GM23338 (cell line): ENCODE measurements around the gene TBC1D30. TPM values are rescaled to one million over a fixed set of nuclear protein-coding genes. Genes with fewer than 3 reads are reported as not detected.

Experiments
- ATAC-seq: fragments of 200-7000 bp; cut with Tn5 transposase; 3 replicates; pipeline ENCODE4 v1.9.1; 2020
- DNase-seq: peaks from one replicate; pipeline ENCODE4 v3.0.0-alpha.2; 2015; ENCODE audit warnings: low spot score
- H2AFZ ChIP-seq: fragments of 200-600 bp; sonication (generic); 2 replicates; pipeline ENCODE4 v1.8.0; 2016; ENCODE audit warnings: antibody characterized with exemption, mild to moderate bottlenecking, moderate library complexity
- H3F3A ChIP-seq: fragments of 200-600 bp; sonication (generic); replicated peaks from 2 replicates; pipeline ENCODE4 v1.8.0; 2017; ENCODE audit warnings: antibody characterized with exemption, mixed run types, low read depth
- H3K27ac ChIP-seq: fragments of 200-600 bp; sonication (generic); 2 replicates; pipeline ENCODE4 v1.6.1; 2016; ENCODE audit warnings: low read depth
- H3K27me3 ChIP-seq: fragments of 200-600 bp; sonication (generic); 2 replicates; pipeline ENCODE4 v1.8.0; 2016; ENCODE audit warnings: mild to moderate bottlenecking, mixed run types, moderate library complexity; ENCODE audit not compliant: insufficient read depth
- H3K36me3 ChIP-seq: fragments of 200-600 bp; sonication (generic); 2 replicates; pipeline ENCODE4 v1.8.0; 2016; ENCODE audit warnings: mild to moderate bottlenecking; ENCODE audit not compliant: insufficient read depth
- H3K4me1 ChIP-seq: fragments of 200-600 bp; sonication (generic); 2 replicates; pipeline ENCODE4 v1.8.0; 2016; ENCODE audit warnings: mild to moderate bottlenecking, moderate library complexity; ENCODE audit not compliant: insufficient read depth
- H3K4me2 ChIP-seq: fragments of 200-600 bp; sonication (generic); 2 replicates; pipeline ENCODE4 v1.7.1; 2017; ENCODE audit warnings: mixed run types
- H3K4me3 ChIP-seq: fragments of 200-600 bp; sonication (generic); 2 replicates; pipeline ENCODE4 v1.6.1; 2016; ENCODE audit warnings: mixed run types
- H3K79me2 ChIP-seq: fragments of 200-600 bp; sonication (generic); replicated peaks from 2 replicates; pipeline ENCODE4 v1.8.0; 2017; ENCODE audit warnings: mild to moderate bottlenecking; ENCODE audit not compliant: insufficient read depth
- H3K9me2 ChIP-seq: fragments of 200-600 bp; sonication (generic); 2 replicates; pipeline ENCODE4 v1.8.0; 2017; ENCODE audit not compliant: insufficient read depth
- H4K20me1 ChIP-seq: fragments of 200-600 bp; sonication (generic); replicated peaks from 2 replicates; pipeline ENCODE4 v1.8.0; 2017; ENCODE audit warnings: mild to moderate bottlenecking; ENCODE audit not compliant: insufficient read depth
- H3K27ac Mint-ChIP-seq: 2 replicates; pipeline ENCODE4 v1.8.0; 2020; ENCODE audit warnings: inconsistent platforms, mild to moderate bottlenecking, moderate library complexity, mixed read lengths
- H3K27me3 Mint-ChIP-seq: 3 replicates; pipeline ENCODE4 v1.8.0; 2022; ENCODE audit warnings: low read depth, mild to moderate bottlenecking, moderate library complexity, mixed read lengths, inconsistent platforms; ENCODE audit not compliant: insufficient read depth, poor library complexity
- H3K36me3 Mint-ChIP-seq: 3 replicates; pipeline ENCODE4 v1.8.0; 2021; ENCODE audit warnings: low read depth, mild to moderate bottlenecking, inconsistent platforms, moderate library complexity, mixed read lengths
- H3K4me1 Mint-ChIP-seq: 3 replicates; pipeline ENCODE4 v1.8.0; 2020; ENCODE audit warnings: mild to moderate bottlenecking, inconsistent platforms, mixed read lengths
- H3K4me3 Mint-ChIP-seq: 3 replicates; pipeline ENCODE4 v1.8.0; 2021; ENCODE audit warnings: moderate library complexity, mild to moderate bottlenecking, inconsistent platforms, mixed read lengths
- H3K9me3 Mint-ChIP-seq: 3 replicates; pipeline ENCODE4 v1.8.0; 2020; ENCODE audit warnings: moderate library complexity, mild to moderate bottlenecking, inconsistent platforms, mixed read lengths
- CREB1 ChIP-seq: fragments of 250-450 bp; sonication (Bioruptor Pico); IDR thresholded peaks from 2 replicates; pipeline ENCODE4 v1.5.0; 2020; ENCODE audit warnings: low read depth, mild to moderate bottlenecking, moderate library complexity
- ETS1 ChIP-seq: IDR thresholded peaks from 2 replicates; pipeline ENCODE4 v1.6.1; 2016; ENCODE audit warnings: antibody characterized with exemption
- EZH2 ChIP-seq: fragments of 200-600 bp; sonication (generic); IDR thresholded peaks from one replicate; pipeline ENCODE4 v1.8.0; 2017; ENCODE audit warnings: antibody characterized with exemption, mild to moderate bottlenecking, low read depth; ENCODE audit not compliant: unreplicated experiment
- EZH2phosphoT487 ChIP-seq: fragments of 200-600 bp; sonication (generic); IDR thresholded peaks from one replicate; pipeline ENCODE4 v1.8.1; 2018; ENCODE audit warnings: antibody characterized with exemption; ENCODE audit not compliant: unreplicated experiment
- JUNB ChIP-seq: IDR thresholded peaks from one replicate; pipeline ENCODE4 v1.6.1; 2016; ENCODE audit warnings: antibody characterized with exemption; ENCODE audit not compliant: unreplicated experiment
- NANOG ChIP-seq: IDR thresholded peaks from 2 replicates; pipeline ENCODE4 v1.6.1; 2016; ENCODE audit warnings: antibody characterized with exemption, borderline replicate concordance
- POLR2AphosphoS5 ChIP-seq: IDR thresholded peaks from 2 replicates; pipeline ENCODE4 v1.6.1; 2016; ENCODE audit warnings: antibody characterized with exemption, low read depth
- STAT1 ChIP-seq: IDR thresholded peaks from one replicate; pipeline ENCODE4 v1.6.1; 2016; ENCODE audit warnings: antibody characterized with exemption; ENCODE audit not compliant: unreplicated experiment
- ZNF331 ChIP-seq: fragments of 250-450 bp; sonication (Bioruptor Pico); IDR thresholded peaks from 2 replicates; pipeline ENCODE4 v1.5.0; 2020; ENCODE audit warnings: low read depth, mild to moderate bottlenecking, moderate library complexity
- ZNF462 ChIP-seq: fragments of 250-450 bp; sonication (Bioruptor Pico); IDR thresholded peaks from 2 replicates; pipeline ENCODE4 v1.5.0; 2020; ENCODE audit warnings: mild to moderate bottlenecking, moderate library complexity
- polyA plus RNA-seq: library from polyadenylated mRNA; unstranded; fragments of >200 nt; fragmentation: Nextera tagmentation; extraction: Ambion mirVana; gene quantifications from 2 replicates; pipeline ENCODE4 v1.2.1, GENCODE V29; 2016
- total RNA-seq: library from RNA; depleted of rRNA; stranded (reverse); fragments of >200 nt; shearing (Covaris generic); gene quantifications from 2 replicates; pipeline ENCODE4 v1.2.3, GENCODE V29; 2014

The TBC1D30 gene
- total and polyA plus RNA-seq, 2 experiments from 2014 or later, result 2.9 to 9.6 TPM

- Mint-ChIP-seq H3K27ac (no peak overlapping the region), H3K4me1 (peaks cover 25% of the 10 kb centered on the region), H3K4me3 (no peak overlapping the region), H3K27me3 (peaks cover 2% of the 10 kb centered on the region), H3K9me3 (no peaks in the 10 kb centered on the region), H3K36me3 (no peaks in the 10 kb centered on the region)
- no peaks in the 10 kb centered on the region for H3K36me3 ChIP-seq
- peaks cover 13% of the 10 kb centered on the region; the same call in 1 of the 2 replicates for H3K9me2 ChIP-seq
- DNase-seq (no peak), ATAC-seq (no peak)
- no peak overlapping the region for H3K27ac ChIP-seq
- H3K27me3 ChIP-seq, result no peaks in the 10 kb centered on the region
- TF ChIP-seq POLR2AphosphoS5 (no peak), NANOG (no peak), ETS1 (no peak)
- H2AFZ ChIP-seq, result no peak overlapping the region
- no peak overlapping the region for H3K4me3 ChIP-seq
- no peaks in the 10 kb centered on the region for H3F3A ChIP-seq
- H3K4me1 ChIP-seq, result peaks cover 15% of the 10 kb centered on the region
- H3K4me2 ChIP-seq, result no peak overlapping the region
- H4K20me1 ChIP-seq, result no peaks in the 10 kb centered on the region
- no peaks in the 10 kb centered on the region for H3K79me2 ChIP-seq
Observed at GRCh38 chr12:64918801-64919200, 94.4 kb downstream of the TBC1D30 start.

- no peaks in the 10 kb centered on the region for H3K79me2 ChIP-seq
- H3K4me3 ChIP-seq, result no peak overlapping the region
- H3K4me1 ChIP-seq, result peaks cover 12% of the 10 kb centered on the region
- no peaks in the 10 kb centered on the region for H3K36me3 ChIP-seq
- H3K9me2 ChIP-seq, result peaks cover 11% of the 10 kb centered on the region; the same call in 1 of the 2 replicates
- H4K20me1 ChIP-seq, result no peaks in the 10 kb centered on the region
- Mint-ChIP-seq H3K9me3 (no peaks in the 10 kb centered on the region; the same call in 2 of the 3 replicates), H3K27me3 (no peaks in the 10 kb centered on the region), H3K36me3 (no peaks in the 10 kb centered on the region), H3K27ac (no peak overlapping the region), H3K4me1 (peaks cover 17% of the 10 kb centered on the region), H3K4me3 (no peak overlapping the region)
- no peak for DNase-seq
- no peaks in the 10 kb centered on the region for H3K27me3 ChIP-seq
- H3F3A ChIP-seq, result no peaks in the 10 kb centered on the region
- H3K27ac ChIP-seq, result no peak overlapping the region
- H3K4me2 ChIP-seq, result no peak overlapping the region
- no peak overlapping the region for H2AFZ ChIP-seq
- ATAC-seq, result no peak
- TF ChIP-seq ZNF331 (CRISPR knock-in tag) (no peak), EZH2 (no peak), ETS1 (no peak), ZNF462 (no peak), NANOG (no peak), STAT1 (no peak), CREB1 (CRISPR knock-in tag) (no peak), EZH2phosphoT487 (no peak), POLR2AphosphoS5 (no peak), JUNB (no peak)
Observed at GRCh38 chr12:64922853-64923252, 98.4 kb downstream of the TBC1D30 start.
